ENCODE measurements around the gene ADGRG3.

ADGRG3 gene

DNA sequence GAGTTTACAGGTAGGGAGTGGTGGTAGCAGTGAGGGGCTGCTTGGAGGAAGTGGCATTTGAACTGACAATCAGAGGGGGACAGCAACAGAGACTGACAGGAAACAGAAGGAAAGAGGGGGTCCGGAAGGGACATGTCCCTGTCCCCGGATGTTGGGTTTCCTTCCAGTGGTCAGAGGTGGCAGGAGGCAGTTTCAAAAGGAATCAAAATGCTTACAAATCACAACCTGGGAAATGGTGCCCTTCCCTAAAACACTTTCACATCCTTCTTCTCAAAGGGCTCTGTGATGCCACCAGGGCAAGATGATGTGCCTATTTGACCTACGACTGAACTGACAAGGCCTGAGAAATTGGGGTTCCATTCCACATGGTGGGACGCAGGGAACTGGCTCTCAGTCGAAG, 20.0 kb upstream of the ADGRG3 start:
- TF ChIP-seq, protein P1, sequence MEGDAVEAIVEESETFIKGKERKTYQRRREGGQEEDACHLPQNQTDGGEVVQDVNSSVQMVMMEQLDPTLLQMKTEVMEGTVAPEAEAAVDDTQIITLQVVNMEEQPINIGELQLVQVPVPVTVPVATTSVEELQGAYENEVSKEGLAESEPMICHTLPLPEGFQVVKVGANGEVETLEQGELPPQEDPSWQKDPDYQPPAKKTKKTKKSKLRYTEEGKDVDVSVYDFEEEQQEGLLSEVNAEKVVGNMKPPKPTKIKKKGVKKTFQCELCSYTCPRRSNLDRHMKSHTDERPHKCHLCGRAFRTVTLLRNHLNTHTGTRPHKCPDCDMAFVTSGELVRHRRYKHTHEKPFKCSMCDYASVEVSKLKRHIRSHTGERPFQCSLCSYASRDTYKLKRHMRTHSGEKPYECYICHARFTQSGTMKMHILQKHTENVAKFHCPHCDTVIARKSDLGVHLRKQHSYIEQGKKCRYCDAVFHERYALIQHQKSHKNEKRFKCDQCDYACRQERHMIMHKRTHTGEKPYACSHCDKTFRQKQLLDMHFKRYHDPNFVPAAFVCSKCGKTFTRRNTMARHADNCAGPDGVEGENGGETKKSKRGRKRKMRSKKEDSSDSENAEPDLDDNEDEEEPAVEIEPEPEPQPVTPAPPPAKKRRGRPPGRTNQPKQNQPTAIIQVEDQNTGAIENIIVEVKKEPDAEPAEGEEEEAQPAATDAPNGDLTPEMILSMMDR (IDR thresholded peaks at IDR 0.05): no peak
- no peak for TF ChIP-seq ZFX (IDR thresholded peaks at IDR 0.05; ENCODE audit: borderline replicate concordance)
- no peak overlapping the region for H3K27ac ChIP-seq

DNA sequence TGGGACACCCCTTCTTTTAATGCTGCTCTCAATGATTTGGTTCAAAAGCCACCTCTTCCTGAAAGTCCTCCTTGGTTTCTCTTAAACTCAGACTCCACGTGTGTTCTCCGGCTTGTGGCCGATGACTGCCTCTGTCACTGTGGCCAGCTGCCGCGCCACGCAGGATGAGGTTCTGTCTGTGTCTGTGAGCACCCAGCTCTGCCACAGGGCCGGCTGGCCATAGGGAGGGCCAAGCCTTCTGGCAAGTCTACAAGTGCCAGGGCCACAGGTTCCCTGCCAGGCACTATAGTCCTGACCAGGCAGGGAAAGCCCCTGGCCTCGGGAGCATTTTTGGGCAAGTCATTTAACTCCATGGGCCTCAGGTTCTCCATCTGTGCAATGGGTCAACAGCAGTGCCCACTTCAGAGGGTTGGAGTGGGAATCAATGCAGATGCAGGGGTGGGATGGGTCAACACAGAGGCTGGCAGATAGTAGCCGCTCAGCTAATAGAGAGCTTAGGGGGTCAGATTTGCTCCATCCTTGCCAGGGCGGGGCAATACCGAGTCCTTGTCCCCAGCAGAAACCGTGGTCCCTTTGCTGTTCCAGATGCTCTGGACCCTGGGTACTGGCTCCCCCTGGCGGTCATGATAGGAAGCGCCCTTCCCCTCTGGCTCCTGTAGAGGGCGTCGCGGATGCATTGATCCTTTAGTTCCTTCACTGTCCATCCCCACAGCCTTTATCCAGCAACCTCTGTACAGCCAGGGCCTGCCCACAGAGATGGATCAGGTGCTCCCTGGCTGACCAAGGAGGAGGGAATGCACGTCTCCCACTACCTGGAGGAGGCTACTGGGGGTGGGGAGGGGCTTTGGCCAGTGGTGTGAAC, 19.3 kb upstream of the ADGRG3 start:
- no peak for TF ChIP-seq ZFX (IDR thresholded peaks at IDR 0.05; ENCODE audit: borderline replicate concordance)
- TF ChIP-seq, protein P1 (IDR thresholded peaks at IDR 0.05): peak; percentile 98
- no peak overlapping the region for H3K27ac ChIP-seq

GRCh38 chr16:57649443-57649751, 18.7 kb upstream of the ADGRG3 start:
- no peak overlapping the region for H3K27ac ChIP-seq
- no peak for TF ChIP-seq ZFX (IDR thresholded peaks at IDR 0.05; ENCODE audit: borderline replicate concordance)
- TF ChIP-seq, protein P1 (IDR thresholded peaks at IDR 0.05): no peak

DNA sequence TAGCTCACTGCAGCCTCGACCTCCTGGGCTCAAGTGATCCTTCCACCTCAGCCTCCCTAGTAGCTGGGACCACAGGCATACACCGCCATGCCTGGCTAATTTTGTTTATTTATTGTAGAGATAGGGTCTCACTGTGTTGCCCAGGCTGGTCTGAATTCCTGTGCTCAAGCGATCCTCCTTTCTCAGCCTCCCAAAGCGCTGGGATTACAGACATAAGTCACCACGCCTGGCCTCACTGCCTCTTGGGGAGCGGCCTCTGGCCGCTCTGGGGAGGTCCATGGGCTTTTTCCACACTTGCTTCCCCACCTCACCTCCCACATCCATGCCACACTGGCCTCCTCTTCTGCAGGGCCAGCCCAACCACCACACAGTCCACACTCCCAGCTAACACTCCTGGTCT, 18.3 kb upstream of the ADGRG3 start:
- TF ChIP-seq, protein P1 (IDR thresholded peaks at IDR 0.05): no peak
- no peak for TF ChIP-seq ZFX (IDR thresholded peaks at IDR 0.05; ENCODE audit: borderline replicate concordance)
- no peak overlapping the region for H3K27ac ChIP-seq

DNA sequence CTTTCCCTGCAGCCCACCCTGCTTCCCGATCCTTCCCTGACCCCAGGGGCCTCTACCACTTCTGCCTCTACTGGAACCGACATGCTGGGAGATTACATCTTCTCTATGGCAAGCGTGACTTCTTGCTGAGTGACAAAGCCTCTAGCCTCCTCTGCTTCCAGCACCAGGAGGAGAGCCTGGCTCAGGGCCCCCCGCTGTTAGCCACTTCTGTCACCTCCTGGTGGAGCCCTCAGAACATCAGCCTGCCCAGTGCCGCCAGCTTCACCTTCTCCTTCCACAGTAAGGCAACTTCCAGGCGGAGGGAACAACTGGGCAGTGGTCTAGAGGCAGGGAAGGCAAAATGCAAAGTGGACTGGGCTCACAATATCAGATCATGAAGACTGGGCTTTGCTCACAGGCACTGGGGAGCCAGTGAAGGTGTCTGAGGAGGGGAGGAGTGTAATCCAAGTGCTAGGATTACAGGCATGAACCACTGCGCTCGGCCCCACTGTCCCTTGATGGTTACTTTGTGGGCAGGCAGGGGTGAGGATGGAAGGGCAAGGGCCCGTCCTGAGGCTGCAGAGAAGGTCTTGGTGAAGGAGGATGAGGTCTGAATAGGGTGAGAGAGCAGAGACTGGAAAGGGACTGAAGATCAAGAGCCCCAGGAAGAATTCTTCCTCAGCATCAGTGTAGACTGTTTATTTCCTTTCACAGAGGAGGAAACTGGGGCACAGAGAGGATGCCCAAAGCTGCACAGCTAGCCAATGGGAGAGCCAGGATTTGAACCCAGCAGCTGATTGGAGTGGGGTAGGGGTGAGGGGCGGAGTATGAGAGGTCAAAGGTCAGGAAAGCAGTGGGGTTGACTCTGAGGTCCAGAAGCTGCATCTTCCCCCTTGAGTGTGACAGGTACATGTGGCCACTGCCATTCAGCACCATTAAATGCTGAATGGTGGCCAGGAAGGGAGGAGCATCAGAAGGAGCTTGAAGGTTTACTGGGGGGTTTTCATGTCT, 16.5 kb upstream of the ADGRG3 start:
- TF ChIP-seq ZFX (IDR thresholded peaks at IDR 0.05; ENCODE audit: borderline replicate concordance): no peak
- TF ChIP-seq, protein P1 (IDR thresholded peaks at IDR 0.05): no peak
- no peak overlapping the region for H3K27ac ChIP-seq

GRCh38 chr16:57652695-57653471, 15.2 kb upstream of the ADGRG3 start:
- no peak overlapping the region for H3K27ac ChIP-seq
- TF ChIP-seq, protein P1 (IDR thresholded peaks at IDR 0.05): no peak
- TF ChIP-seq ZFX (IDR thresholded peaks at IDR 0.05; ENCODE audit: borderline replicate concordance): no peak
